NB4 (cell line): ENCODE data around the gene PROM2.

Source experiments
- MYC ChIP-seq: IDR thresholded peaks from 2 replicates; pipeline ENCODE4 v1.6.1; 2011; ENCODE audit warnings: low read depth, low read length
- POLR2A ChIP-seq: IDR thresholded peaks from 2 replicates; pipeline ENCODE4 v1.6.1; 2011; ENCODE audit warnings: mild to moderate bottlenecking; ENCODE audit not compliant: insufficient read length; ENCODE audit errors: extremely low read depth
- TF ChIP-seq, protein P1 (sequence below): IDR thresholded peaks from one replicate; pipeline ENCODE4 v1.5.1; 2012; ENCODE audit warnings: low read depth, low read length
- TF ChIP-seq, protein P2 (sequence below): IDR thresholded peaks from 2 replicates; pipeline ENCODE4 v1.6.1; 2011; ENCODE audit warnings: low read depth, low read length

DNA sequence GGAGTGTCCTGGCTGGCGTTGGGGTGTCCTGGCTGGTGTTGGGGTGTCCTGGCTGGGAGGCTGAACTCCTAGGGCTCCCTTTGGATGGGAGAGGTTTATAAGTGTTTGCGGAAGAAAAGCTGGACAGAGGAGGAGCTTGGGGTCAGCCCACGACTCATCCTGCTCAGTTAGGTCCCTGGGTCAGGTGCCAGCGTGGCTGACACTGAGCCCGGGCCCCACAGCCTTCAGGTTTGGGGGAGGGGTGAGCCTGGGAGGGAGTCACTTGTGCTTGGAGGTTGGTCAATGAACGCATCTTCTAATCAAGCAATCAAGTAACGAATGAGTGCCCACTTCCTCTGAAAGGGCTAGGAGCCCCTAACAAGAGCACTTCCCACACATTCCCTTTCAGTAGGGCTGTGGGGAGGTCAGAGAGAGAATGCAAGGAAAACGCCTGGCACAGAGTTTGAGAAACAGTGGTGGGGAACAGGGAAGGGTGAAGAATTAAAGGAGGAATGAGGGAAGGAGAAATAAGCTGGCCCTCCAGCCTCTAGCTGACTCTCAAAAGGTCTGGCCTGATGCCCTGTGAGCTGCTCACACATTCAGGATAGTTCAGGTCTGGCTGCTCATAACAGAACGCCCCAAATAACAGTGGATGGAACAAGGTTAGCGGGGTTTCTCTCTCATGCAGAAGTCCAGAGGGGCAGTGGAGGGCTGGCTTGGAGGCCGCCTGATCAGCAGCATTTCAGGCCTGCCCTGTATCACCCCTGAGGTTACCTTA lies 23.6 kb downstream of the PROM2 start:
- TF ChIP-seq, protein P1, sequence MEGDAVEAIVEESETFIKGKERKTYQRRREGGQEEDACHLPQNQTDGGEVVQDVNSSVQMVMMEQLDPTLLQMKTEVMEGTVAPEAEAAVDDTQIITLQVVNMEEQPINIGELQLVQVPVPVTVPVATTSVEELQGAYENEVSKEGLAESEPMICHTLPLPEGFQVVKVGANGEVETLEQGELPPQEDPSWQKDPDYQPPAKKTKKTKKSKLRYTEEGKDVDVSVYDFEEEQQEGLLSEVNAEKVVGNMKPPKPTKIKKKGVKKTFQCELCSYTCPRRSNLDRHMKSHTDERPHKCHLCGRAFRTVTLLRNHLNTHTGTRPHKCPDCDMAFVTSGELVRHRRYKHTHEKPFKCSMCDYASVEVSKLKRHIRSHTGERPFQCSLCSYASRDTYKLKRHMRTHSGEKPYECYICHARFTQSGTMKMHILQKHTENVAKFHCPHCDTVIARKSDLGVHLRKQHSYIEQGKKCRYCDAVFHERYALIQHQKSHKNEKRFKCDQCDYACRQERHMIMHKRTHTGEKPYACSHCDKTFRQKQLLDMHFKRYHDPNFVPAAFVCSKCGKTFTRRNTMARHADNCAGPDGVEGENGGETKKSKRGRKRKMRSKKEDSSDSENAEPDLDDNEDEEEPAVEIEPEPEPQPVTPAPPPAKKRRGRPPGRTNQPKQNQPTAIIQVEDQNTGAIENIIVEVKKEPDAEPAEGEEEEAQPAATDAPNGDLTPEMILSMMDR = no peak
- TF ChIP-seq POLR2A = no peak
- no peak for TF ChIP-seq MYC
- TF ChIP-seq, protein P2, sequence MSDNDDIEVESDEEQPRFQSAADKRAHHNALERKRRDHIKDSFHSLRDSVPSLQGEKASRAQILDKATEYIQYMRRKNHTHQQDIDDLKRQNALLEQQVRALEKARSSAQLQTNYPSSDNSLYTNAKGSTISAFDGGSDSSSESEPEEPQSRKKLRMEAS = no peak
